Activated naive CD4-positive, alpha-beta T cell treated with anti-CD3 and anti-CD28 coated beads, Interleukin-2, amount 50 U/mL, for 72 hours (primary cell): ENCODE measurements around the gene CCDC126. TPM values are rescaled to one million over a fixed set of nuclear protein-coding genes. Genes with fewer than 3 reads are reported as not detected.

ENCODE experiments used
- ATAC-seq, 2 donors: fragments of 150-1000 bp; cut with Tn5 transposase; 2 replicates each; pipeline ENCODE4 v1.10.0; 2021; ENCODE audit warnings: mild to moderate bottlenecking in 2 of 2, moderate library complexity in 2 of 2
- DNase-seq, 2 donors: peaks; one replicate each; pipeline ENCODE4 v3.0.0; 2021 to 2022; ENCODE audit warnings: low spot score in 2 of 2
- H3K27ac Mint-ChIP-seq, 2 donors: one replicate each; pipeline ENCODE4 v1.8.0; 2022; ENCODE audit warnings: mild to moderate bottlenecking in 2 of 2, mixed read lengths in 2 of 2
- H3K36me3 Mint-ChIP-seq, 2 donors: one replicate each; pipeline ENCODE4 v1.8.0; 2022; ENCODE audit warnings: mixed read lengths in 2 of 2
- H3K9me3 Mint-ChIP-seq, 2 donors: one replicate each; pipeline ENCODE4 v1.8.0; 2022; ENCODE audit warnings: mixed read lengths in 2 of 2
- total RNA-seq, 2 donors: library from RNA; stranded (reverse); gene quantifications; one replicate each; pipeline ENCODE4 v1.2.3, GENCODE V29; 2022

The CCDC126 gene
- total RNA-seq, 2 donors from 2014 or later: 6.4 to 8.5 TPM

- peaks cover 17 to 30% of the 10 kb centered on the region in 2 donors for H3K9me3 Mint-ChIP-seq
- no peak for DNase-seq
- no peak for ATAC-seq
- H3K27ac Mint-ChIP-seq: no peak overlapping the region
- H3K36me3 Mint-ChIP-seq: peaks cover 40 to 57% of the 10 kb centered on the region in 2 donors
Observed at GRCh38 chr7:23615331-23615730, 18.1 kb downstream of the CCDC126 start.

GRCh38 chr7:23616593-23616992 lies 19.4 kb downstream of the CCDC126 start:
- no peak overlapping the region for H3K27ac Mint-ChIP-seq
- peaks cover 40 to 57% of the 10 kb centered on the region in 2 donors for H3K36me3 Mint-ChIP-seq
- ATAC-seq (no peak), DNase-seq (no peak)
- H3K9me3 Mint-ChIP-seq: peaks cover 17 to 30% of the 10 kb centered on the region in 2 donors

- Mint-ChIP-seq H3K36me3 (peaks cover 40 to 57% of the 10 kb centered on the region in 2 donors), H3K9me3 (peaks cover 17 to 30% of the 10 kb centered on the region in 2 donors), H3K27ac (no peak overlapping the region)
- DNase-seq (no peak), ATAC-seq (no peak)
Observed at GRCh38 chr7:23617482-23617881, 20.3 kb downstream of the CCDC126 start.

- H3K27ac Mint-ChIP-seq: no peak overlapping the region
- DNase-seq (no peak), ATAC-seq (no peak)
- peaks cover 40 to 55% of the 10 kb centered on the region in 2 donors for H3K36me3 Mint-ChIP-seq
- peaks cover 17 to 30% of the 10 kb centered on the region in 2 donors for H3K9me3 Mint-ChIP-seq
Observed at GRCh38 chr7:23618241-23618640, 21.1 kb downstream of the CCDC126 start.

GRCh38 chr7:23619141-23619540 lies 22.0 kb downstream of the CCDC126 start:
- H3K36me3 Mint-ChIP-seq: peaks cover 39 to 46% of the 10 kb centered on the region in 2 donors
- DNase-seq (no peak), ATAC-seq (no peak)
- no peak overlapping the region for H3K27ac Mint-ChIP-seq
- H3K9me3 Mint-ChIP-seq: peaks cover 17 to 30% of the 10 kb centered on the region in 2 donors

GRCh38 chr7:23622506-23622925 lies 25.3 kb downstream of the CCDC126 start:
- Mint-ChIP-seq H3K27ac (no peak overlapping the region), H3K36me3 (peaks cover 15 to 23% of the 10 kb centered on the region in 2 donors), H3K9me3 (peaks cover 5 to 15% of the 10 kb centered on the region in 2 donors)
- DNase-seq (no peak), ATAC-seq (no peak)

GRCh38 chr7:23628370-23628769 lies 31.2 kb downstream of the CCDC126 start:
- Mint-ChIP-seq H3K36me3 (peaks cover 0 to 4% of the 10 kb centered on the region in 2 donors), H3K27ac (no peak overlapping the region)
- ATAC-seq: no peak

GRCh38 chr7:23633417-23633816 lies 36.2 kb downstream of the CCDC126 start:
- H3K9me3 Mint-ChIP-seq: no peaks in the 10 kb centered on the region
- ATAC-seq: no peak
- H3K36me3 Mint-ChIP-seq: no peaks in the 10 kb centered on the region
- DNase-seq: no peak
- no peak overlapping the region for H3K27ac Mint-ChIP-seq

More at GRCh38 chr7:23628370-23628769, 31.2 kb downstream of the CCDC126 start:
- H3K9me3 Mint-ChIP-seq: no peaks in the 10 kb centered on the region
- DNase-seq: no peak

GRCh38 chr7:23645822-23646221 lies 48.6 kb downstream of the CCDC126 start:
- Mint-ChIP-seq H3K36me3 (no peaks in the 10 kb centered on the region), H3K27ac (no peak overlapping the region)
- no peak for ATAC-seq

GRCh38 chr7:23653942-23654341 lies 56.8 kb downstream of the CCDC126 start:
- ATAC-seq: no peak
- Mint-ChIP-seq H3K36me3 (peaks cover 25 to 31% of the 10 kb centered on the region in 2 donors), H3K9me3 (peaks cover 20 to 22% of the 10 kb centered on the region in 2 donors), H3K27ac (no peak overlapping the region)
- no peak for DNase-seq

More at GRCh38 chr7:23645822-23646221, 48.6 kb downstream of the CCDC126 start:
- no peaks in the 10 kb centered on the region for H3K9me3 Mint-ChIP-seq
- no peak for DNase-seq

- DNase-seq (no peak), ATAC-seq (no peak)
- Mint-ChIP-seq H3K9me3 (peaks cover 20 to 24% of the 10 kb centered on the region in 2 donors), H3K36me3 (peaks cover 25 to 32% of the 10 kb centered on the region in 2 donors), H3K27ac (no peak overlapping the region)
Observed at GRCh38 chr7:23654508-23654907, 57.3 kb downstream of the CCDC126 start.

GRCh38 chr7:23655433-23655832 lies 58.3 kb downstream of the CCDC126 start:
- Mint-ChIP-seq H3K27ac (no peak overlapping the region), H3K9me3 (peaks cover 20 to 24% of the 10 kb centered on the region in 2 donors), H3K36me3 (peaks cover 25 to 32% of the 10 kb centered on the region in 2 donors)
- ATAC-seq (no peak), DNase-seq (no peak)

- no peak overlapping the region for H3K27ac Mint-ChIP-seq
- DNase-seq (no peak), ATAC-seq (no peak)
- H3K36me3 Mint-ChIP-seq: peaks cover 19 to 21% of the 10 kb centered on the region in 2 donors
- peaks cover 14 to 17% of the 10 kb centered on the region in 2 donors for H3K9me3 Mint-ChIP-seq
Observed at GRCh38 chr7:23658831-23659427, 61.7 kb downstream of the CCDC126 start.

GRCh38 chr7:23661385-23661784 lies 64.2 kb downstream of the CCDC126 start:
- H3K9me3 Mint-ChIP-seq: peaks cover 6 to 9% of the 10 kb centered on the region in 2 donors
- H3K27ac Mint-ChIP-seq: no peak overlapping the region
- peaks cover 6 to 8% of the 10 kb centered on the region in 2 donors for H3K36me3 Mint-ChIP-seq
- DNase-seq (no peak), ATAC-seq (no peak)

GRCh38 chr7:23662124-23662983 lies 65.2 kb downstream of the CCDC126 start:
- peaks cover under 1 to 6% of the 10 kb centered on the region in 2 donors for H3K36me3 Mint-ChIP-seq
- peaks cover under 1 to 6% of the 10 kb centered on the region in 2 donors for H3K9me3 Mint-ChIP-seq
- H3K27ac Mint-ChIP-seq: no peak overlapping the region
- ATAC-seq: no peak
- DNase-seq: no peak

- ATAC-seq: no peak
- H3K9me3 Mint-ChIP-seq: peaks cover 0 to 6% of the 10 kb centered on the region in 2 donors
- H3K27ac Mint-ChIP-seq: no peak overlapping the region
- H3K36me3 Mint-ChIP-seq: peaks cover 0 to 6% of the 10 kb centered on the region in 2 donors
- no peak for DNase-seq
Observed at GRCh38 chr7:23662984-23663313, 65.8 kb downstream of the CCDC126 start.

- no peaks in the 10 kb centered on the region for H3K36me3 Mint-ChIP-seq
- no peaks in the 10 kb centered on the region for H3K9me3 Mint-ChIP-seq
- no peak overlapping the region for H3K27ac Mint-ChIP-seq
- ATAC-seq: no peak
- DNase-seq: no peak
Observed at GRCh38 chr7:23664122-23664521, 66.9 kb downstream of the CCDC126 start.
